ENCODE measurements around the gene NF1. TPM values are rescaled to one million over a fixed set of nuclear protein-coding genes. Genes with fewer than 3 reads are reported as not detected.
A peak's percentile ranks its signal among the peaks of the same experiment; 100 is the strongest.

NF1 gene
- total RNA-seq, 1 experiment from 2014 or later: 60.2 TPM

- ChIA-PET CTCF (interaction anchor here (0.6 kb wide), 2 partner anchors 10 to 448 kb away, joined by 3 read pairs; no protein-coding TSS in a partner anchor), POLR2A (no interaction called here)
- BruUV-seq (replicated peaks): TSS peak; percentile 3
- Mint-ChIP-seq H3K27me3 (ENCODE audit: insufficient read depth, unreplicated experiment) (peaks cover 9% of the 10 kb centered on the region), H3K4me3 (ENCODE audit: unreplicated experiment) (no peak overlapping the region), H3K4me1 (ENCODE audit: insufficient read depth, unreplicated experiment) (no peaks in the 10 kb centered on the region), H3K36me3 (ENCODE audit: insufficient read depth, unreplicated experiment) (peaks cover 23% of the 10 kb centered on the region), H3K27ac (ENCODE audit: low read depth, unreplicated experiment) (no peak overlapping the region), H3K9me3 (ENCODE audit: unreplicated experiment) (no peaks in the 10 kb centered on the region)
- intact Hi-C loops (cut with micrococcal nuclease): no loop called here
- TF ChIP-seq, protein P1, sequence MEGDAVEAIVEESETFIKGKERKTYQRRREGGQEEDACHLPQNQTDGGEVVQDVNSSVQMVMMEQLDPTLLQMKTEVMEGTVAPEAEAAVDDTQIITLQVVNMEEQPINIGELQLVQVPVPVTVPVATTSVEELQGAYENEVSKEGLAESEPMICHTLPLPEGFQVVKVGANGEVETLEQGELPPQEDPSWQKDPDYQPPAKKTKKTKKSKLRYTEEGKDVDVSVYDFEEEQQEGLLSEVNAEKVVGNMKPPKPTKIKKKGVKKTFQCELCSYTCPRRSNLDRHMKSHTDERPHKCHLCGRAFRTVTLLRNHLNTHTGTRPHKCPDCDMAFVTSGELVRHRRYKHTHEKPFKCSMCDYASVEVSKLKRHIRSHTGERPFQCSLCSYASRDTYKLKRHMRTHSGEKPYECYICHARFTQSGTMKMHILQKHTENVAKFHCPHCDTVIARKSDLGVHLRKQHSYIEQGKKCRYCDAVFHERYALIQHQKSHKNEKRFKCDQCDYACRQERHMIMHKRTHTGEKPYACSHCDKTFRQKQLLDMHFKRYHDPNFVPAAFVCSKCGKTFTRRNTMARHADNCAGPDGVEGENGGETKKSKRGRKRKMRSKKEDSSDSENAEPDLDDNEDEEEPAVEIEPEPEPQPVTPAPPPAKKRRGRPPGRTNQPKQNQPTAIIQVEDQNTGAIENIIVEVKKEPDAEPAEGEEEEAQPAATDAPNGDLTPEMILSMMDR (IDR thresholded peaks at IDR 0.05; ENCODE audit: unreplicated experiment): no peak
- no peak for DNase-seq (ENCODE audit: unreplicated experiment)
Measured at GRCh38 chr17:31385428-31386285, 290.9 kb downstream of the NF1 start.

DNA sequence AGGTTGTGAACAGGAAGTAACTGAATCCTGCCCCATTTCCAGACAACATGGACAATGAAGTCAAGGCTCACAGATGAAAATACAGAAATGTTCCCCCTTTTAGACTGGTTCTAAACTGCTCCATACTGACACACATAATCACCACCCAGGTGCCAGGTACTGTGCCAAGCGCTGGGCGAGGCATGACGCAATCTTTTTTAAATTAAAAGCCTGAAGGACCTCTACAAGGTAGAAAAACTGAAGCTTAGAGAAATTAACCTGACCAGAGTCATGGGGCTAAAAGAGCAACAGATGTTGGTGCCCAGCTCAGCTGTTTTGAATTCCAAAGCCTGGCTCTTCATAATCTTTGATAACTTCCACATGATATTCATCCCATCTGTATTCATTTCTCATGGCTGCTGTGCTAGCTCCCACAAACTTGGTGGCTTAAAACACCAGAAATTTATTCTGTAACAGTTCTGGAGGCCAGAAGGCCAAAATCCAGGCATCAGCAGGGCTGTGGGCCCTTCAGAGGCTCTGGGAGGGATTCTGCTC lies 291.8 kb downstream of the NF1 start:
- H3K36me3 Mint-ChIP-seq (ENCODE audit: insufficient read depth, unreplicated experiment): peaks cover 17% of the 10 kb centered on the region
- TF ChIP-seq, protein P1 (IDR thresholded peaks at IDR 0.05; ENCODE audit: unreplicated experiment): no peak
- no peak overlapping the region for H3K4me3 Mint-ChIP-seq (ENCODE audit: unreplicated experiment)
- intact Hi-C loops (cut with micrococcal nuclease): no loop called here
- H3K27me3 Mint-ChIP-seq (ENCODE audit: insufficient read depth, unreplicated experiment): peaks cover 12% of the 10 kb centered on the region
- no peak for DNase-seq (ENCODE audit: unreplicated experiment)
- ChIA-PET CTCF (no interaction called here), POLR2A (interaction anchor here (0.7 kb wide), 1 partner anchor 1627 kb away, joined by 4 read pairs; no protein-coding TSS in a partner anchor)
- BruUV-seq (replicated peaks): no TSS peak
- H3K27ac Mint-ChIP-seq (ENCODE audit: low read depth, unreplicated experiment): no peak overlapping the region
- no peaks in the 10 kb centered on the region for H3K4me1 Mint-ChIP-seq (ENCODE audit: insufficient read depth, unreplicated experiment)
- H3K9me3 Mint-ChIP-seq (ENCODE audit: unreplicated experiment): no peaks in the 10 kb centered on the region

DNA sequence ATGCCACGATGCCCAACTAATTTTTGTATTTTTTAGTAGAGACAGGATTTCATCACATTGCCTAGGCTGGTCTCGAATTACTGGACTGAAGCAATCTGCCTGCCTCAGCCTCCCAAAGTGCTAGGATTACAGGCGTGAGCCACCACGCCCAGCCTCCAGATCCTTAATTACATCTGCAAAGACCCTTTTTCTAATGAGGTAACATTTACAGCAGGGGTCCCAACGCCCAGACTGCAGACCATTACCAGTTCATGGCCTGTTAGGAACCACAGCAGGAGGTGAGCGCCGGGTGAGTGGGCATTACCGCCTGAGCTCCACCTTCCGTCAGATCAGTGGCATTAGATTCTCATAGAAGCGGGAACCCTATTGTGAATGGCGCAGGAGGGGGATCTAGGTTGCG lies 292.7 kb downstream of the NF1 start:
- no TSS peak for BruUV-seq (replicated peaks)
- H3K9me3 Mint-ChIP-seq (ENCODE audit: unreplicated experiment): no peaks in the 10 kb centered on the region
- DNase-seq (ENCODE audit: unreplicated experiment): no peak
- H3K27me3 Mint-ChIP-seq (ENCODE audit: insufficient read depth, unreplicated experiment): peaks cover 12% of the 10 kb centered on the region
- peaks cover 17% of the 10 kb centered on the region for H3K36me3 Mint-ChIP-seq (ENCODE audit: insufficient read depth, unreplicated experiment)
- intact Hi-C loops (cut with micrococcal nuclease): no loop called here
- H3K4me1 Mint-ChIP-seq (ENCODE audit: insufficient read depth, unreplicated experiment): no peaks in the 10 kb centered on the region
- TF ChIP-seq, protein P1 (IDR thresholded peaks at IDR 0.05; ENCODE audit: unreplicated experiment): no peak
- H3K27ac Mint-ChIP-seq (ENCODE audit: low read depth, unreplicated experiment): no peak overlapping the region
- ChIA-PET CTCF (interaction anchor here (1.2 kb wide), 1 partner anchor 49 kb away, joined by 5 read pairs; no protein-coding TSS in a partner anchor), POLR2A (no interaction called here)
- H3K4me3 Mint-ChIP-seq (ENCODE audit: unreplicated experiment): no peak overlapping the region

DNA sequence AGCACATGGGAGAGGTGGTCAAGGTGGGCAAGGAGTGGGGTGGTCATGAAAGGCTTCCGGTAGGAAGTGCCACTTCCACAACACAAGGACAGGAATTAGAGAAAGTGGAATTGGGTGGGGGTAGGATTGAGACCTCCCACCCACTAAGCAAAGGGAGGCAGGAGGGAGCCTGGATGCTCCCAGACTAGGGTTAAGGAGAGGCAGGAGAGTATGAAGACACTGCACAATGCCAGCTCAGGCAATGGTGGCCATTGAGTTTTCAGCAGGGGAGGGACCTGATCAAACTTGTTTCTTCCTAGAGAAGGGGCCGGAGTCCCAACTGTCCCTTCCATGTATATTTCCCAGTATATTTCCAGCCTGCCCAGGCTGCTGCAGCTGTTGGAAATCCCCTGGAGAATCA lies 293.6 kb downstream of the NF1 start:
- intact Hi-C loops (cut with micrococcal nuclease): no loop called here
- no peak overlapping the region for H3K27ac Mint-ChIP-seq (ENCODE audit: low read depth, unreplicated experiment)
- no peaks in the 10 kb centered on the region for H3K9me3 Mint-ChIP-seq (ENCODE audit: unreplicated experiment)
- BruUV-seq (replicated peaks): no TSS peak
- ChIA-PET CTCF (interaction anchor here (1.2 kb wide), 1 partner anchor 49 kb away, joined by 5 read pairs; no protein-coding TSS in a partner anchor), POLR2A (no interaction called here)
- H3K27me3 Mint-ChIP-seq (ENCODE audit: insufficient read depth, unreplicated experiment): peaks cover 12% of the 10 kb centered on the region
- H3K36me3 Mint-ChIP-seq (ENCODE audit: insufficient read depth, unreplicated experiment): peaks cover 17% of the 10 kb centered on the region
- no peak for DNase-seq (ENCODE audit: unreplicated experiment)
- no peaks in the 10 kb centered on the region for H3K4me1 Mint-ChIP-seq (ENCODE audit: insufficient read depth, unreplicated experiment)
- TF ChIP-seq, protein P1 (IDR thresholded peaks at IDR 0.05; ENCODE audit: unreplicated experiment): no peak
- H3K4me3 Mint-ChIP-seq (ENCODE audit: unreplicated experiment): no peak overlapping the region

Measured in MCF 10A (cell line).